Islet of Langerhans (tissue), 1 donor: ENCODE data around the gene SLC39A11.
"Not testable (repeated sequence)": the region's sequence is repeated elsewhere in the genome, so short reads cannot be mapped to it uniquely, and the experiment has no call there.

Experiments
- FAIRE-seq: peaks from one replicate; lab custom pipeline; 2011; peaks lifted over from hg19 to GRCh38; lab: Jason Lieb, UNC

The SLC39A11 gene

DNA sequence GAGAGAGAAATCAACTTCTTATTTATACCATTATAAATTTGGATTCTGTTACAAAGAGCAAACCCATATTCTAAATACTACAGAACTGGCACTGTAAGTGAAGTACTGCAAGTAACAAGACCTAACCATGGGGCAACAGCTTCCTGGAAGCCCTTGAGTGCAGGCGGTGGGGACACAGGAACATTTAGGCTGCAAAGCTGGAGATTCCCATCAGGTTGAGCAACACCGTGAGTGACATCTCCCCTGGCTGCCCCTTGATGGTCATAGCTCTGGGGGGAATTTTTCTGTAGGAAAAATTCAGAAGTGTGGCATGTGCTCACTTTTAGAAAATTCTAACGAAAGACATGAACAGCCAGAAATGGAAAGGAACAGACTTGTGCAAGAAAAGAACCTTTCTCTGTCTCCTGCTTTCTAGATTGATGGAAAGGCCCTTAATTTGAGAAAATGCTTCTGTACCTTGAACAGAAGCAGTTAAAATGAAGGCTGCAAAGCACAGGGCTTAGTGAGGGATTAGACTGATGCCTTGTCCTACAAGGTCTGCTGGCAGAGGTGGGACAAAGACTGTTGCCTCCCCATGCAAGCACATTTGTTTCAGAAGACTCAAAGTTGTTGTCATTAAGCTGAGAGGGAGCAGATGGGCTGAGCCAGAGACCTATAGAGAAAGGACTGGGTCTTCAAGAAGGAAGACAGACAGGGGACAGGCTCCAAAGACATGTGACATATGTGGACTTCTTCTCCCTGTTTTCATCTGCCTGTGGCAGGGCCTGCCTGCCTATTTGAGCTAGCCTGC lies 380.8 kb downstream of the SLC39A11 start:
- FAIRE-seq, result no peak

GRCh38 chr17:72710834-72711233 lies 381.7 kb downstream of the SLC39A11 start:
- FAIRE-seq, result no peak

GRCh38 chr17:72710202-72710601 lies 382.3 kb downstream of the SLC39A11 start:
- no peak for FAIRE-seq

- FAIRE-seq, result not testable (repeated sequence)
Observed at GRCh38 chr17:72708682-72709081, 383.8 kb downstream of the SLC39A11 start.

GRCh38 chr17:72707881-72708280 lies 384.6 kb downstream of the SLC39A11 start:
- no peak for FAIRE-seq

DNA sequence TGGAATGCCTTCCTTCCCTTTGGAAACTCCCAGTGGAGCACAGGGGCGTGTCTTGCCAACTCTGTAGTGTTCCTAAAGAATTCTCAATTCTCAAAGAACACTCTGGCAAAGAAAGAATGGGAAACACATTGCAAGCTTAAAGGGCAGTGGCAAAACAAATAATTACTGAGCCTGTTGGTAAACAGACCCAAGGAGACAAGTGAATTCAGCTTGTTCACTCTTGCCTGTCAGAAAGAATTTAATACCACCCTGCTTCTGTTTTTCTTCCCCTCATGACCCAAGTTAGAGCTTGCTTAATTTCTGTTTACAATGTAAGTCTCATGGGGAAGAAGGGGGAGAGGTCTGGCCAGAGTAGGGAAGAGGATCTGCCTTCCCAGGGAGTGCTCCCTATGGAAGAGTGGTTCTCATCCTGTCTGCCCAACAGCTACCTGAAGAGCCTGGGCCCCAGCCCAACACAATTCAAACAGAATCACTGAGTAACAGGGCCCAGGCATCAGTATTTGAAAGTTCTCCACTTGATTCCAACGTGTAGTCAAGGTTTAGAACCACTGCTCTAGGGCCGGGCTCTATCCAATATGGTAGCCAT lies 386.0 kb downstream of the SLC39A11 start:
- no peak for FAIRE-seq

DNA sequence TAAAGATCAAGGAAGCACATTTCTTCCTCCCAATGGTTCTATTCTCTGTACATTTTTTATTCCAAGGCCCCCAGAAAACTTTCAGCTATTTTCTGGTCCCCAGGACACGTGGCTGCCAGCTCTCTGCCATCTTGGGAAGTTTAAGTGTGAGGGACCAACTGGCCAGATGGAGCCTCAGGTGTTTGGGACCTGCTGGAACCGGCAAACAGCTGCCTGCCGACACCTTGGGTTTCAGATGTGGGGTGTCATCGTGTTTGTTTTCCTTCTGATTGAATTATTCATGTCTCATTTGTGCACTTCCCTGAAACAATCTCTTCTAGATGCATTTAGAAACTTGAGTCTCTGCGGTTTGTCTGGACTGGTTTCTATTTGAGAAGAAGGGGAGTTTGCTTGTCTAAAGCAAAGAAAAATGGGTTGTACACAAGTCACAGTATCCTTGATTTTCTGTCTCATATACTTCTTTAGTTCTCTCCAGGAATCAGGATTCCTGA lies 386.5 kb downstream of the SLC39A11 start:
- no peak for FAIRE-seq

DNA sequence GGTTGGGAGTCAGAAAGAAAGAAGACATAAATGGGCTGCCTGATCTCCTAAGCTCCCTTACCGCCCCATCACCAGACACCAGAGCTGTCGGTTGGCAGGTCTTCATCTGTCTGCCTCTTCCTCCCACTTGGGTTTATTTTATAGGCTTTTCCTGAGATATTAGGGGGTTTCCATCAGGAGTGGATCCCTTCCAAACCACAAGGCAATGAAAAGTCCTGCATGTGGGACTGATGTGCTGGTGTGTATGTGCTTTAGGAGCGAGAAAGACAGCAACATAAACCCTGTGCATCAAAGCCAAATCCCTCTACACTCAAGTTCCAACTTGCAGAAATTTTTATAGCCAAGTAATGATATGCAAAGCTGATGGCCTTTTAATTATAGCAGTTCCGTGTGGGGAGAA lies 389.5 kb downstream of the SLC39A11 start:
- FAIRE-seq, result no peak

DNA sequence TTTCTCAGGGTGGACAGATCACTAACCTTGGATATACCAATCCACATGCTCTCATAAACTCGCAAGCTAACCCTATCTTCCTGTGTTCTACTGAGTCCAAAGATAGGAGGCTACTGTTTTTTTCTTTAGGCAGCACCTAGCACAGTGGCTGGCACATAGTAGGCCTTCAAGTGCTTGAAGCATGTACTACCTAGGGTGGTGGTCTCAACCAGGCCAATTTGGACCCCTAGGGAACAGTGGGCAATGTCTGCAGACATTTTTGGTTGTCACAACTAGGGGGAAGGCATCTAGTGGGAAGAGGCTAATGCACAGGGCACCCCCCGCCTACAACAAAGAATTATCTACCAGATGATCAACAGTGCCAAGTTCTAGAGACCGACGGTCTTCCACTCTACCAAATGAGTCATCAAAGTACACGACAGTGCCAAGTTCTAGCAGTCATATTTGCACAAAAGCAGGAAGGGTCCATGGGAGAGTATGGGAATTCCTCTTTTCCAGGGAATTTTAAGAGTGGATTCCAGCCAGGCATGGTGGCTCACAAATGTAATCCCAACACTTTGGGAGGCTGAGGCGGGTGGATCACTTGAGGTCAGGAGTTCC lies 390.3 kb downstream of the SLC39A11 start:
- FAIRE-seq, result no peak

GRCh38 chr17:72700226-72700625 lies 392.3 kb downstream of the SLC39A11 start:
- no peak for FAIRE-seq

- no peak for FAIRE-seq
Observed at GRCh38 chr17:72699545-72699944, 392.9 kb downstream of the SLC39A11 start.

- FAIRE-seq, result no peak
Observed at GRCh38 chr17:72697602-72698146, 394.8 kb downstream of the SLC39A11 start.

- FAIRE-seq, result no peak
Observed at GRCh38 chr17:72696721-72697120, 395.8 kb downstream of the SLC39A11 start.

DNA sequence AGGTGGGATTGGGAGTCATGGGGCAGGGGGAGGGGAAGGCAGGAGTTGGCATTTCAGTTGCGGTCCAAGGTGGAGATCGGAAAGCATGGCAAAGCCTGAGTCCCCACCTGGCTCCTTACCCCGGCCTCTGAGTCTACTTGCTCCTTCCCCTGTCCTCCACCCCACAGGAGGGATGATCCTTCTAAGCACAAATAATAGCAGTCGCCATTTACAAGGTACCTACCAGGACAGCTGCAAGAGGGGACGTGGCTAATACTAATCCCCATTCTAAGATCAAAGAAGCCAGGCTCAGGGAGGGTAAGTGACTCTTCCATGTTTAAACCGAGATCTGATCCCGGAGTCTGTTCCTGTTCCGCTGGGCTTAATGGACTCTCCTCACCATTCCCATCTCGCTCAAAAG lies 396.3 kb downstream of the SLC39A11 start:
- FAIRE-seq, result no peak

- FAIRE-seq, result no peak
Observed at GRCh38 chr17:72693956-72694355, 398.5 kb downstream of the SLC39A11 start.

DNA sequence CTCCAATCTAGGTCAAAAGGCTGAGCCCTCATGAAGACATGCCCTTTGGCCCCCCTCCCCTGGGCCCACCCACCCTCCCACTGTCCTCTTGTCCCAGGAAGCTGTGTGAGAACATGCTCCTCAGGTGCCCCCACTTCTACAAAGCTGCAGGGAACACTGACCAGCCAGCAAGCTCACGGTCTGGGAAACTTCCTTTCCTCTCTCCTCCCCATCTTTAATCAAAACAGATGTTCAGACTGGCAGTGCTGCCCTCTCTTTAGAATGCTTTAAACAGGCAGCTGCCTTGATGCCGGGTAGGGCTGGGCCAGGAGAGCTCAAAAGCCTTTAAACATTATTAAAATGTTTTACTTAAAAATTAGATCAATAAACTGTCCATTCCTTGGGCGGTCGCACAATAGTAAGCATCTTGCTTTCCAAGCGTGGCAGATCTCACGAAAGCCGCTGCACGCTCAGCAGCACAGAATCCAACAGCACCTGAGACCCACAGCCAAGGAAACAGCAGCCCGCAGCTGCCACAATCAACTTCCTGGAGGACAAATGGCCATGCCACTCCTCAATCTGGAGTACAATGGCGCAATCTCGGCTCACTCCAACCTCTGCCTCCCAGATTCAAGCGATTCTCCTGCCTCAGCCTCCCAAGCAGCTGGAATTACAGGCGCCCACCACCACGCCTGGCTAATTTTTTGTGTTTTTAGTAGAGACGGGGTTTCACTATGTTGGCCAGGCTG lies 399.2 kb downstream of the SLC39A11 start:
- FAIRE-seq, result no peak

DNA sequence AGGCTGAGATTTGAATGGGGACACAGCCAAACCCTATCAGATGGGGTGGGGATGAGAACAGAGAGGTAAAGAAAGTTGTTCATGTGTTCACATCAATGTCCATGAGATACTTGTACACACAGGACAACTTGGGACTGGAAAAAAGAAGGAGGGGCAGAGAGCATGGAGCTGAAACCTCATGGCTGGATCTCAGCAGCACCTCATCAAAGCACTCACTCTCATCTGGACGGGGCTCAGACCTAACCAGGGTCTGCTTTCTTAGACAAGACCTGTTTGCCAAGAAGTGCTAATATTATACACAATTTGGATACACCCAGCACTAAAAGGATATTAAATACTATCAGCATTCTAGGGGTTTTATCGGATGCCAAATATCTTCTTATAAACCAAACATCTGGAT lies 399.8 kb downstream of the SLC39A11 start:
- no peak for FAIRE-seq

DNA sequence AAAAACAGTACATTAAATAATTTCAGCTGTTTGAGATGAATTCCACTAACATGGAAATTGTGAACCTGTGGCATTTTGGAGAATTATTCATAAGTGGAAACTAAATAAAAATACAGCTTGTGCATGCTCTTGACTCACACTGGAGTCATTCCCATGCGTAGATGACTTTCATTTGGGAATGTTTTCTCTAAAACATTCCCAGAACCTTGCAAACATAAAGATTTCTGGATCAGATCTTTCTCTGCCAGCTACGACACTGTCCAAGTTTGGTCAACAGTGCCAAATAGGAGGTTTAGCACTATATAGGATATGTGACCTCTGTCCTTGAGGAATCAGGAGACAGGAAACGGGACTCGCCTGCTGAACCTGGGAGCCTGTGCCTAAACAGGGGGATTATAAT lies 400.9 kb downstream of the SLC39A11 start:
- no peak for FAIRE-seq

DNA sequence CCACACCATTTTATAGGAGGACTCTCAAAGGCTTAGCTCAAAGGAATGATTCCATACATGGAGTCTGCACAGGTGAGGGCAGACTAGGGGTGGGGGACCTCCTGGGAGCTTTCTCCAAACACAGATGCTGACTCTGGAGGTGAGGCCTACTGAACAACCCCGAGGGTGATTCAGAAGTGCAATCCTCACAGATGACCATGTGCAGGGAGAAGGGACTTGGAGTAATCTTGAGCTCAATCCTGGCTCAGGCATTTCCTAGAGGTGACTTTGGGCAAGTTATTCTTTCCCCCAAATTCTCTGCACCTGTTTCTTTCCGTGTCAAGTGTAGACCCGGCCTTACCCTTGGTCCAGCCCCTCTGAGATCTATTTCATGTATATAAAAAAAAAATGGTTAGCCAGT lies 401.5 kb downstream of the SLC39A11 start:
- no peak for FAIRE-seq

GRCh38 chr17:72687886-72688285 lies 404.6 kb downstream of the SLC39A11 start:
- no peak for FAIRE-seq

- FAIRE-seq, result no peak
Observed at GRCh38 chr17:72684405-72685020, 408.0 kb downstream of the SLC39A11 start.
